ENCODE data around the gene SCNM1. TPM values are rescaled to one million over a fixed set of nuclear protein-coding genes. Genes with fewer than 3 reads are reported as not detected.

SCNM1 gene
- total and polyA plus RNA-seq, 9 of the 15 experiments (the other 6 are each of a cell fraction or from before 2014, with no cell fraction given) = 17.2 to 204 (median 63.0) TPM

- TF ChIP-seq ARID3B (CRISPR knock-in tag; IDR thresholded peaks at IDR 0.05; ENCODE audit: borderline replicate concordance) = no peak
- TF ChIP-seq PHF20 (IDR thresholded peaks at IDR 0.05; ENCODE audit: partially characterized antibody) = peak; percentile 93
- no peak for TF ChIP-seq ZBTB12 (CRISPR knock-in tag; IDR thresholded peaks at IDR 0.05)
- TF ChIP-seq TCF15 (CRISPR knock-in tag; IDR thresholded peaks at IDR 0.05) = no peak
- peak; percentile 32 for TF ChIP-seq EP300 (IDR thresholded peaks at IDR 0.05; ENCODE audit: low read length)
- TF ChIP-seq SPI1 (IDR thresholded peaks at IDR 0.05; ENCODE audit: borderline replicate concordance, low read depth, low read length) = peak; percentile 55; the same call in 1 of the 2 replicates
- peak; percentile 69 for TF ChIP-seq HMGN3 (IDR thresholded peaks at IDR 0.05; ENCODE audit: borderline replicate concordance, extremely low read depth, insufficient read length, low read depth, low read length)
- TF ChIP-seq SAP30 (IDR thresholded peaks at IDR 0.05; ENCODE audit: borderline replicate concordance, insufficient read depth, low read depth, low read length, poor library complexity, severe bottlenecking) = peak; percentile 59
- TF ChIP-seq CTBP1 (IDR thresholded peaks at IDR 0.05; ENCODE audit: borderline replicate concordance) = peak; percentile 73; the same call in 1 of the 2 replicates
- peak; percentile 76 for TF ChIP-seq E2F8 (IDR thresholded peaks at IDR 0.05; ENCODE audit: low read depth, partially characterized antibody)
- TF ChIP-seq SIN3B (IDR thresholded peaks at IDR 0.05; ENCODE audit: low read depth) = peak; percentile 73; the same call in 1 of the 2 replicates
- TF ChIP-seq TEAD2 (tag; IDR thresholded peaks at IDR 0.05) = no peak
- TF ChIP-seq L3MBTL2 (IDR thresholded peaks at IDR 0.05) = peak; percentile 87
- TF ChIP-seq CBX3 (IDR thresholded peaks at IDR 0.05; ENCODE audit: borderline replicate concordance in 1 of 2, low read length in 2 of 2) = peak in 1 of 2 experiments; percentile 70; a peak in 1 of 3 replicates
- TF ChIP-seq ETV6 (IDR thresholded peaks at IDR 0.05; ENCODE audit: borderline replicate concordance in 1 of 2, low read depth in 2 of 2, low read length in 1 of 2) = no peak
- TF ChIP-seq ETV6 (CRISPR knock-in tag; IDR thresholded peaks at IDR 0.05; ENCODE audit: borderline replicate concordance) = no peak
- TF ChIP-seq CXXC5 (CRISPR knock-in tag; IDR thresholded peaks at IDR 0.05) = peak; percentile 84
- peak; percentile 71 for TF ChIP-seq RNF2 (IDR thresholded peaks at IDR 0.05)
- TF ChIP-seq RB1 (IDR thresholded peaks at IDR 0.05; ENCODE audit: low read depth) = peak; percentile 67; the same call in 1 of the 2 replicates
- TF ChIP-seq DIDO1 (tag; IDR thresholded peaks at IDR 0.05; ENCODE audit: low read depth) = peak; percentile 79
- TF ChIP-seq POLR2H (tag; IDR thresholded peaks at IDR 0.05; ENCODE audit: low read depth) = peak; percentile 91
- no peak for TF ChIP-seq ZNF140 (CRISPR knock-in tag; IDR thresholded peaks at IDR 0.05)
Observed at GRCh38 chr1:151189637-151190445, 23.9 kb downstream of the SCNM1 start, which contains the start of gene VPS72 (continued).
